ENCODE results near the gene KRT33B. TPM values are rescaled to one million over a fixed set of nuclear protein-coding genes. Genes with fewer than 3 reads are reported as not detected.

KRT33B gene
- total and polyA plus RNA-seq, 2 donors (not counting 1 experiment from before 2014, with no cell fraction given): not detected

DNA sequence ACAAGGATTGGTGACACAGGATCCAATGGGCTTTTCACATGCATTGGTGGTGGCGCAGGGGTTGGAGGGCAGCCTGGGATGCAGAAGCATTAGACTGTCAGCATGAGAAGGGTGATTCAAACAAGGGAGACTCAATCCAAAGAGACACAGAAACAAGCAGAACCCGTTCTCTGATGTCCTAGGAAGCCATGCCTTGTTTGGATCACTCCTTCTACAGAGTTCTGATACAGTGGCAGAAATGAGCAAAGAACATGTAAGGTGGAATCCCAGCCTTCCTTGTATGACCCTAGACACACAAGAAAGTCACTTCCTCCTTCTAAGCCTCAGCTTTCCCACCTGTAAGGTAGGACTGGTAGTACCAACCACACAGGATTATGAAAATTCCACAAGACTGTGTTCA is 5.7 kb downstream of the KRT33B start:
- no peaks in the 10 kb centered on the region for H3K27me3 ChIP-seq (ENCODE audit: control insufficient read depth, insufficient read depth, low read length)
- no peak overlapping the region for H3K27ac ChIP-seq (ENCODE audit: insufficient read depth, low read length)
- H3K36me3 ChIP-seq (ENCODE audit: control insufficient read depth, insufficient read depth, low read length): no peaks in the 10 kb centered on the region
- no peak overlapping the region for H3K4me3 ChIP-seq (replicated peaks in 1 of 4; ENCODE audit: control extremely low read depth in 1 of 4, insufficient read depth in 1 of 4, low read depth in 3 of 4, low read length in 4 of 4)
- H2AFZ ChIP-seq (ENCODE audit: low read length): no peak overlapping the region
- TF ChIP-seq EZH2 (IDR thresholded peaks at IDR 0.05; ENCODE audit: low read length, missing control alignments): no peak
- no peak overlapping the region for H3K9ac ChIP-seq (ENCODE audit: insufficient read depth, low read length)
- H3K9me3 ChIP-seq (ENCODE audit: control insufficient read depth, insufficient read depth, low read depth, low read length): no peaks in the 10 kb centered on the region
- H4K20me1 ChIP-seq (ENCODE audit: control insufficient read depth, extremely low read depth, insufficient read depth, low read length): no peaks in the 10 kb centered on the region
- H3K4me1 ChIP-seq (ENCODE audit: control insufficient read depth, extremely low read depth, insufficient read depth, low read length): peaks cover 2% of the 10 kb centered on the region
- DNase-seq (ENCODE audit: low read depth in 2 of 2): no peak
- H3K4me2 ChIP-seq (ENCODE audit: extremely low read depth, insufficient read depth, low read length): no peak overlapping the region
- H3K79me2 ChIP-seq (ENCODE audit: control insufficient read depth, insufficient read depth, low read length): no peaks in the 10 kb centered on the region

- no peaks in the 10 kb centered on the region for H3K4me1 ChIP-seq (ENCODE audit: control insufficient read depth, extremely low read depth, insufficient read depth, low read length)
- no peak overlapping the region for H3K9ac ChIP-seq (ENCODE audit: insufficient read depth, low read length)
- no peaks in the 10 kb centered on the region for H3K36me3 ChIP-seq (ENCODE audit: control insufficient read depth, insufficient read depth, low read length)
- no peaks in the 10 kb centered on the region for H3K27me3 ChIP-seq (ENCODE audit: control insufficient read depth, insufficient read depth, low read length)
- H3K4me2 ChIP-seq (ENCODE audit: extremely low read depth, insufficient read depth, low read length): no peak overlapping the region
- no peaks in the 10 kb centered on the region for H3K79me2 ChIP-seq (ENCODE audit: control insufficient read depth, insufficient read depth, low read length)
- H3K9me3 ChIP-seq (ENCODE audit: control insufficient read depth, insufficient read depth, low read depth, low read length): no peaks in the 10 kb centered on the region
- no peaks in the 10 kb centered on the region for H4K20me1 ChIP-seq (ENCODE audit: control insufficient read depth, extremely low read depth, insufficient read depth, low read length)
- TF ChIP-seq CTCF (conservative IDR thresholded peaks at IDR 0.05 in 1 of 2, IDR thresholded peaks at IDR 0.05 in 1 of 2; ENCODE audit: low read depth in 1 of 2, low read length in 2 of 2): no peak
- TF ChIP-seq EZH2 (IDR thresholded peaks at IDR 0.05; ENCODE audit: low read length, missing control alignments): no peak
- H2AFZ ChIP-seq (ENCODE audit: low read length): no peak overlapping the region
- no peak overlapping the region for H3K4me3 ChIP-seq (replicated peaks in 1 of 4; ENCODE audit: control extremely low read depth in 1 of 4, insufficient read depth in 1 of 4, low read depth in 3 of 4, low read length in 4 of 4)
- no peak overlapping the region for H3K27ac ChIP-seq (ENCODE audit: insufficient read depth, low read length)
- peak in 1 of 2 donors; percentile 97 for DNase-seq (ENCODE audit: low read depth in 2 of 2)
Observed at GRCh38 chr17:41360296-41360995, 9.2 kb downstream of the KRT33B start.

DNA sequence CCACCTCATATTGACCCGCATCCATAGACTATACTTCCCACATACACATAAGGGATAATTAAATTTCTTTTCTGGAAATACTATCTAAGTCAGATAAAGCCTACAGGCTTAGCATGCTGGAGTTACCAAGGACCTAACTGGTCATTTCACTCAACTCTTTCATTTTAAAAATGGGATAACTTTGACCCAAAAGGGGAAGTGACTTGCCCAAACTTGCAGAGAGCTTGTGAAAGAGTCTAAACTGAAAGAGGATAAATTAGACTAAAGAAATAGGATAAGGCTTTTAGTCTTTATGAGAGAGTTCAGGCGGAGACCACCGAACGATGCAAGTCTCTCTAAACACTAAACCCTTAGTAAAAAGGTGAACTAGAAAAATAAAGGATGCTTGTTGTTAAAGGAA is 15.1 kb downstream of the KRT33B start:
- peaks cover 10% of the 10 kb centered on the region for H3K27me3 ChIP-seq (ENCODE audit: control insufficient read depth, insufficient read depth, low read length)
- H3K4me3 ChIP-seq (replicated peaks in 1 of 4; ENCODE audit: control extremely low read depth in 1 of 4, insufficient read depth in 1 of 4, low read depth in 3 of 4, low read length in 4 of 4): no peak overlapping the region
- DNase-seq (ENCODE audit: low read depth in 2 of 2): no peak
- no peaks in the 10 kb centered on the region for H3K4me1 ChIP-seq (ENCODE audit: control insufficient read depth, extremely low read depth, insufficient read depth, low read length)
- no peak overlapping the region for H3K4me2 ChIP-seq (ENCODE audit: extremely low read depth, insufficient read depth, low read length)
- H3K79me2 ChIP-seq (ENCODE audit: control insufficient read depth, insufficient read depth, low read length): no peaks in the 10 kb centered on the region
- no peaks in the 10 kb centered on the region for H3K36me3 ChIP-seq (ENCODE audit: control insufficient read depth, insufficient read depth, low read length)
- no peaks in the 10 kb centered on the region for H3K9me3 ChIP-seq (ENCODE audit: control insufficient read depth, insufficient read depth, low read depth, low read length)
- H2AFZ ChIP-seq (ENCODE audit: low read length): no peak overlapping the region
- H3K27ac ChIP-seq (ENCODE audit: insufficient read depth, low read length): no peak overlapping the region
- H4K20me1 ChIP-seq (ENCODE audit: control insufficient read depth, extremely low read depth, insufficient read depth, low read length): peaks cover 2% of the 10 kb centered on the region
- TF ChIP-seq CTCF (conservative IDR thresholded peaks at IDR 0.05 in 1 of 2, IDR thresholded peaks at IDR 0.05 in 1 of 2; ENCODE audit: low read depth in 1 of 2, low read length in 2 of 2): no peak
- TF ChIP-seq EZH2 (IDR thresholded peaks at IDR 0.05; ENCODE audit: low read length, missing control alignments): no peak
- H3K9ac ChIP-seq (ENCODE audit: insufficient read depth, low read length): no peak overlapping the region
